Fibroblast of the aortic adventitia (primary cell): ENCODE measurements around the gene GRM7. TPM values are rescaled to one million over a fixed set of nuclear protein-coding genes. Genes with fewer than 3 reads are reported as not detected.

ENCODE experiments used
- DNase-seq: peaks from one replicate; pipeline ENCODE4 v3.0.0-alpha.2; 2010; ENCODE audit warnings: low read depth
- H3K4me3 ChIP-seq: 2 replicates; pipeline ENCODE4 v1.5.1; 2011; ENCODE audit warnings: low read depth, mild to moderate bottlenecking, control low read depth, low read length, moderate library complexity
- CTCF ChIP-seq: IDR thresholded peaks from 2 replicates; pipeline ENCODE4 v1.5.1; 2011; ENCODE audit warnings: mild to moderate bottlenecking, low read length, control low read depth, inconsistent platforms; ENCODE audit not compliant: insufficient read depth
- total RNA-seq: library from RNA; depleted of rRNA; stranded (reverse); fragments of >200 nt; gene quantifications from 2 replicates; pipeline ENCODE4 v1.2.3, GENCODE V29; 2012; ENCODE audit warnings: low replicate concordance

The GRM7 gene
- total RNA-seq, 1 donor = 0.09 TPM

GRCh38 chr3:7166460-7166859 is 305.5 kb downstream of the GRM7 start:
- no peak for DNase-seq
- H3K4me3 ChIP-seq = no peak overlapping the region
- TF ChIP-seq CTCF = no peak

- DNase-seq = no peak
- TF ChIP-seq CTCF = no peak
Observed at GRCh38 chr3:7171493-7171892, 310.6 kb downstream of the GRM7 start.

GRCh38 chr3:7172996-7173395 is 312.1 kb downstream of the GRM7 start:
- no peak for TF ChIP-seq CTCF
- DNase-seq = no peak
- H3K4me3 ChIP-seq = no peak overlapping the region

More at GRCh38 chr3:7171493-7171892, 310.6 kb downstream of the GRM7 start:
- H3K4me3 ChIP-seq = no peak overlapping the region

GRCh38 chr3:7188551-7188950 is 327.6 kb downstream of the GRM7 start:
- no peak for DNase-seq
- no peak for TF ChIP-seq CTCF
- H3K4me3 ChIP-seq = no peak overlapping the region

- TF ChIP-seq CTCF = no peak
- no peak overlapping the region for H3K4me3 ChIP-seq
- DNase-seq = no peak
Observed at GRCh38 chr3:7190095-7190494, 329.2 kb downstream of the GRM7 start.

GRCh38 chr3:7193269-7193668 is 332.4 kb downstream of the GRM7 start:
- H3K4me3 ChIP-seq = no peak overlapping the region
- no peak for DNase-seq
- TF ChIP-seq CTCF = no peak

GRCh38 chr3:7194071-7194835 is 333.3 kb downstream of the GRM7 start:
- H3K4me3 ChIP-seq = no peak overlapping the region
- DNase-seq = no peak
- no peak for TF ChIP-seq CTCF
